ENCODE results near the gene MAN1C1. TPM values are rescaled to one million over a fixed set of nuclear protein-coding genes. Genes with fewer than 3 reads are reported as not detected.

MAN1C1 gene
- total RNA-seq, 2 donors from 2014 or later = 4.4 to 10.9 TPM

DNA sequence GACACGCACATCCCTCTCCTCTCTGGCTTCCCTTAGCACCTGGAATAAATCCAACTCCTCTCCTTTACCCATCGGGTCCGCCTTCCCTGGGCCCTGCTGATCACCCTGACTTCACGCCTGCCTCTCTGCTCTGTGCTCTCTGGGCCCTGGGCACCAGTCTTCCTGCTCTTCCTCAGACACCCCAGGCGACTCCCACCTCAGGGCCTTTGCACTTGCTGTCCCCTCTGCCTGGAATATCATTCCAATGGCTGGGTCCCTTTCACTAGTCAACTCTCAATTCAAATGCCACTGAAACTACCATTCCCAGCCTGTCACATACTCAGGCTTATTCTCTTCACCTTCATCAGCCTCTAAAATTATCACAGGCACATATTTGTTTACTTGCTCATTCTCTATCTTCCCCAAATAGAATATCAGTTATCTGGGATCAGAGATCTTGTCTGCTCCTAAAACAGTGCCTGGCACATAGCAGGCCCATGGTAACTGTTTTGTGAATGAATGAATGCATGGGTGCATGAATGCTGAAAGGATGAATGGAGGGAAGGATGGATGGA, 156.2 kb downstream of the MAN1C1 start:
- no peaks in the 10 kb centered on the region for H3K9me3 ChIP-seq
- no peaks in the 10 kb centered on the region for H3K36me3 ChIP-seq (replicated peaks in 1 of 2; ENCODE audit: insufficient read depth in 1 of 2, low read depth in 2 of 2)
- no peak for DNase-seq
- intact Hi-C loops (cut with DNase I) = no loop called here
- peaks cover 61% of the 10 kb centered on the region for H3K4me1 ChIP-seq
- no peaks in the 10 kb centered on the region for H3K27me3 ChIP-seq
- H3K27ac ChIP-seq = peak overlapping the region; percentile 72 to 85 (median 78)
- no peak for ATAC-seq
- WGBS, 2 donors = 76 to 78% methylated on average over 5 of the region's 5 CpGs
- TF ChIP-seq, protein P1, sequence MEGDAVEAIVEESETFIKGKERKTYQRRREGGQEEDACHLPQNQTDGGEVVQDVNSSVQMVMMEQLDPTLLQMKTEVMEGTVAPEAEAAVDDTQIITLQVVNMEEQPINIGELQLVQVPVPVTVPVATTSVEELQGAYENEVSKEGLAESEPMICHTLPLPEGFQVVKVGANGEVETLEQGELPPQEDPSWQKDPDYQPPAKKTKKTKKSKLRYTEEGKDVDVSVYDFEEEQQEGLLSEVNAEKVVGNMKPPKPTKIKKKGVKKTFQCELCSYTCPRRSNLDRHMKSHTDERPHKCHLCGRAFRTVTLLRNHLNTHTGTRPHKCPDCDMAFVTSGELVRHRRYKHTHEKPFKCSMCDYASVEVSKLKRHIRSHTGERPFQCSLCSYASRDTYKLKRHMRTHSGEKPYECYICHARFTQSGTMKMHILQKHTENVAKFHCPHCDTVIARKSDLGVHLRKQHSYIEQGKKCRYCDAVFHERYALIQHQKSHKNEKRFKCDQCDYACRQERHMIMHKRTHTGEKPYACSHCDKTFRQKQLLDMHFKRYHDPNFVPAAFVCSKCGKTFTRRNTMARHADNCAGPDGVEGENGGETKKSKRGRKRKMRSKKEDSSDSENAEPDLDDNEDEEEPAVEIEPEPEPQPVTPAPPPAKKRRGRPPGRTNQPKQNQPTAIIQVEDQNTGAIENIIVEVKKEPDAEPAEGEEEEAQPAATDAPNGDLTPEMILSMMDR (IDR thresholded peaks at IDR 0.05) = no peak
- no peak for TF ChIP-seq POLR2A (IDR thresholded peaks at IDR 0.05)
- H3K4me3 ChIP-seq = no peak overlapping the region

DNA sequence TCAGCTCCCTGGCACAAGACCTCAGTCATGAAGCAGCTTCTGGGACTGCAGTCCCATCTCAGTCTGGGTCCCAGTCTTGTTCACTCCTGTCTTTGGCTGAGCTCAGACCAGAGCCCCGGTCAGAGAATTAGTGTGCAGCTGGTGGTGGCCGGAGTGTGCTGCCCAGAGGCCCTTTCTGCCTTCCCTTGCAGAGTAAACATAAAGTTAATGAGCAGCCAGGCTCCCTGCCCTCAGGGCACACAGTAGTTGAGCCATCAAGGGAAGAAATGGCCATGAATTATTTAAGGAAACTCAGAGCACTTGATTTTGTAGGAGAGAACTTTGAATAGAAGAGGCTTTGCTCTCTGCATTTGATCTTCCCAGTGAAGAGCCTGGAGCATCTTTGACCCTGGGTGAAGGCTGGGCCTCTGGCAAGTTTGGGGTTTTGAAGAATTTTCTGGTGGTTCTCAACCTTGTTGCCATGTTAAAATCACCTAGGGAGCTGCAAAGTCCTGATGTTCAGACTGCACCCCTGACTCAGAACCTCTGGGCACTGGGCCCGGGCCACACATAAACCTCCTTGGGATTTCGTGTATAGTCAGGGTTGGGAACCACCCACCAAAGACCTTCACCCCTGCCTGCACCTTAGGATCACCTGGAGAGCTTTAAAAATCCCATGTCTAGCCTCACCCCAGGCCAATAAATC, 157.0 kb downstream of the MAN1C1 start:
- Histone ChIP-seq H3K4me3 (no peak overlapping the region), H3K27me3 (no peaks in the 10 kb centered on the region), H3K36me3 (replicated peaks in 1 of 2; ENCODE audit: insufficient read depth in 1 of 2, low read depth in 2 of 2) (no peaks in the 10 kb centered on the region), H3K9me3 (no peaks in the 10 kb centered on the region), H3K27ac (peak overlapping the region; percentile 72 to 85 (median 78)), H3K4me1 (peaks cover 61% of the 10 kb centered on the region)
- intact Hi-C loops (cut with DNase I) = no loop called here
- WGBS, 2 donors = 0 to 20% methylated on average over 2 to 4 of the region's 4 CpGs
- DNase-seq (peak; percentile 73 to 88 (median 83)), ATAC-seq (peak; percentile 76)
- TF ChIP-seq POLR2A (IDR thresholded peaks at IDR 0.05) = peak in 2 of 3 donors; percentile 22 to 32
- TF ChIP-seq, protein P1 (IDR thresholded peaks at IDR 0.05) = no peak

DNA sequence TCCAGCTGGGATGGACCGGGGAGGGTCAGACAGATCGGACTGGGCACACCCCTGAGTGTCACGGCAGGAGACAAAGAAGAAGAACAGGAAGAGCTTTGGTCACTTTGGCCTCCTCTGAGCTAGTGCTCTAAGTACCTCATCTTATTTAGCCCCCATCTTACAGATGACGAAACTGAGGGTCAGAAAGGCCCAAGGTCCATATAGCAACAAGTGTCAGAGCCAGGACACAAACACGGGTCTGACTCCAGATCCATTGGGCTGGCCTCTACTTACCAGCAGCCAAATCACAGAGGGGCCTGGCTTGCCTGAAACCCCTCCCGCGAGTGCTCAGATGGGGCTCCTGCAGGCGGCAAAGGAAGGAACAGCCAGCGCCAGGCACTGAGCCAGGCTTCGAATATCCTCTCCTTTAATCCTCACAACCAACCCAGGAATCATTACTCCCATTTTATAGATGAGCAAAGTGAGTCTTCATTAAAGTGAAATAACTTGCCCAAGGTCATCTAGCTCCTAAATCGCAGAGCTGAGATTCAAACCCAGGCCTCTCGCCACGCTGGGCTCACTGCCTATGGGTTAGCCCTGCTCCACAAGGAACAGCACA, 157.7 kb downstream of the MAN1C1 start:
- WGBS, 2 donors = 42 to 43% methylated on average over 12 to 13 of the region's 13 CpGs
- Histone ChIP-seq H3K9me3 (no peaks in the 10 kb centered on the region), H3K4me1 (peaks cover 61% of the 10 kb centered on the region), H3K4me3 (no peak overlapping the region), H3K27ac (peak overlapping the region; percentile 72 to 85 (median 78)), H3K36me3 (replicated peaks in 1 of 2; ENCODE audit: insufficient read depth in 1 of 2, low read depth in 2 of 2) (no peaks in the 10 kb centered on the region), H3K27me3 (no peaks in the 10 kb centered on the region)
- intact Hi-C loops (cut with DNase I) = no loop called here
- peak in 3 of 4 donors; percentile 30 to 58 (median 43) for DNase-seq
- ATAC-seq = no peak
- no peak for TF ChIP-seq POLR2A (IDR thresholded peaks at IDR 0.05)
- TF ChIP-seq, protein P1 (IDR thresholded peaks at IDR 0.05) = no peak

DNA sequence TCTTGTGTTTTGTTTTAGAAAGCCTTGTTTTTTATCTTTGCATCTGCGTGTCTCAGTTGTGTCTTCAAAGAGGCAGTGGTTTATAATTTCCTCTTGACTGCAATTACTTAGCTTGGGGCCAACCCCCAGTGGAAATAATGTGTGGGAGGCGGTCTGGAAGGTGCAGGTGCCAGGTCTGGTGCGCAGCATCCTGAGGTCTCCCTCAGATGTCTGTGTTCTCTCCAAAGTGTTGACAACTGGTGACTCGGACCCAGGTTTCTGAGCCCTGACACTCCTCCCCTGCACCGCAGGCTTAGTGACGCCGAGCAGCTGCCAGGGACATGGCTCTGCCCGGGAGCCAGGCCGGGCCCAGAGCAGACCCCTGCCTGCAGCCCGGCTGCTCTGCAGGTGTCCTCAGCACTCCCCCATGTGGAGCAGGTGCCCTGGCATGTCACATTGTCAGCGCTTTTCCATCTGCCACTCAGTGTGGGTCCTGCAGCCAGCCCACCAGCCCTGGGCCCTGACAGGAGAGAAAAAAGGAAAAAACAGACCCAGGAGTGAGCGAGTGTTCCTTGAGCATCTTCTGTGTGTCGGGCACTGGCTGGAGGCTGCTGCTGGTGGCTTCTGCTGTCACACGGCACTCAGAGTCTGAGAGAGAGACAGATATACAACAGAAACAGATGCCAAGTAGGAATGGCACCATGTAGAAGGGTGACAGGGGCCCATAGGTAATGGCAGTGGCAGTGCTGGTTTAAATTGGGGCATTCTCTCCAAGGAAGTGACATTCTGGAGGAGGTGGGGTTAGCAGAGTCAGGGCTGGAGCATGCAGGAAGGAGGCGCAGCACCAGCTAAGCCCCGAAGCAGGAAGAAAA, 158.6 kb downstream of the MAN1C1 start:
- Histone ChIP-seq H3K27ac (peak overlapping the region in 3 of 4 donors; percentile 72 to 85 (median 83)), H3K4me3 (no peak overlapping the region), H3K9me3 (no peaks in the 10 kb centered on the region), H3K36me3 (replicated peaks in 1 of 2; ENCODE audit: insufficient read depth in 1 of 2, low read depth in 2 of 2) (no peaks in the 10 kb centered on the region), H3K27me3 (no peaks in the 10 kb centered on the region), H3K4me1 (peaks cover 58% of the 10 kb centered on the region)
- 47 to 53% methylated on average over 13 of the region's 16 CpGs for WGBS, 2 donors
- DNase-seq (no peak), ATAC-seq (no peak)
- intact Hi-C loops (cut with DNase I) = no loop called here
- TF ChIP-seq, protein P1 (IDR thresholded peaks at IDR 0.05) = no peak
- TF ChIP-seq POLR2A (IDR thresholded peaks at IDR 0.05) = no peak

Data from body of pancreas (tissue), 4 donors.